Suppressor macrophage (primary cell): Measurements from ENCODE around the gene ARHGAP1.

Source experiments
- DNase-seq, 4 experiments: peaks; one replicate each; pipeline ENCODE4 v3.0.0-alpha.2; 2020 to 2022

Gene ARHGAP1

DNA sequence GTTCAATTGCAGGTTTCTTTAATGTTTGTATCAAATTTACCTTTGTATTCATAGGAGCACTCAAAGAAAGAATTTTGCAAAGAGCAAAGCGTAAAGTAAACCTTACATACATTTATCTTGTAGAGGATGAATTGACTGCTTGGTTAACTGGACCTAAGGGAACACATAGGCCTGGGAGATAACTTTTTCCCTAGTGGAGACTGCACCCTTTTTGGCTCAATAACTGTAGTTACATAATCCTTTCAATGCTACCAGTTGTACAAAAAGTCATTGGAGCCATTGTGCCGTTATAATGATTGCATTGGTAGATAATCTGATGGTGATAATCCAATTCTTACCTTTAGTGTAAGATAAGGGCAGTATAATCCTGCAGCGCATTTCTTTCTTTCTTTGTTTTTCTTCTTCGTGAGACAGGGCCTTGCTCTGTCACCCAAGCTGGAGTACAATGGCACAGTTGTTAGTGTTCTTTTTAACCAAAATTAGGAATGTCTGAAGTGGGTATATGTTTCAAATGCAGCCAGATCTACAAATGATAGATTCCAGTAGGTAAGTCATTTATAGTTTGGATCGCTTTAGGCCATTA lies 64.8 kb downstream of the ARHGAP1 start:
- no peak for DNase-seq

DNA sequence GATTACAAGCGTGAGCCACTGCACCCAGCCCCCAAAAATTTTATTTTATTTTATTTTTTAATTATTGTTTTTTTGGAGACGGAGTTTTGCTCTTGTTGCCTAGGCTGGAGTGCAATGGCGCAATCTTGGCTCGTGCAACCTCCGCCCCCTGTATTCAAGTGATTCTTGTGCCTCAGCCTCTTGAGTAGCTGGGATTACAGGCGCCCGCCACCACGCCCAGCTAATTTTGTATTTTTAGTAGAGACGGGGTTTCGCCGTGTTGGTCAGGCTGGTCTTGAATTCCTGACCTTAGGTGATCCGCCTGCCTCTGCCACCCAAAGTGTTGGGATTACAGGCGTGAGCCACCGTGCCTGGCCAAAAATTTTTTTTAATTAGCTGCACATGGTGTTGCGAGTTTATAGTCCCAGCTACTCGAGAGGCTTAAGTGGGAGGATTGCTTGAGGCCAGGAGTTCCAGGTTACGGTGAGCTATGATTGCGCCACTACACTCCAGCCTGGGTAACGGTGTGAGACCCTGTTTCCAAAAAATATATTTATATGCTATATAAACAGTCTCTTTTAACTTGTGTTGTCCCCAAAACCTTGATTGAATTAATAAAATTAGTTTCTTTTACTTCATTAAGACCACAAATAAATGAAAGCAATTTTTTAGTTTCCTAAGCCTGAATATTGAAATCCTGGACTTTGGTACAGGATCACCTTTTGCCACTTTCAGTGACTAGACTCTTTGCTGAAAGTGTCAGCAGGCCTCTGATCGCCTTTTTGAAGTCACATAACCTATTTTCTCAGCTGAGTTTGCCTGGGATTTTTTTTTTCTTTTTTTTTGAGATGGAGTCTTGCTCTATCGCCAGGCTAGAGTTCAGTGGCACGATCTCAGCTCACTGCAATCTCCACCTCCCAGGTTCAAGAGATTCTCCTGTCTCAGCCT lies 66.9 kb downstream of the ARHGAP1 start:
- DNase-seq = no peak

- no peak for DNase-seq
These were observed 67.9 kb downstream of the ARHGAP1 start for GRCh38 chr11:46632502-46632901.

DNA sequence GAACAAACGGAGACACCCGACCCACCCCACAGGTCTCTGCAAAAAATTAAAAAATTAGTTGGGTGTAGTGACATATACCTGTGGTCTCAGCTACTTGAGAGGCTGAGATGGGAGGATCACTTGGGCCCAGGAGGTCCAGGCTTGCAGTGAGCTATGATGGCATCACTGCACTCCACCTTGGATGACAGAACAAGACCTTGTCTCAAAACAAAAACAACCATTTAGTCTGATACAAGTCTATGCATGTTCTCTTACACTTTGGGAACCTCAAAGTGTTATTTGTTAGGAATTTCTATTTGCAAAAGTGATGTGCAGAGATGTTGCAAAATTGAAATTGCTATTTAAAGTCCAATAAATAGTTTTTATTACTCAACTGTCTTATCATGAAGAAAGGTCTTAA lies 68.7 kb downstream of the ARHGAP1 start:
- no peak for DNase-seq

GRCh38 chr11:46630237-46630636 lies 70.2 kb downstream of the ARHGAP1 start:
- DNase-seq = no peak

- DNase-seq = no peak
These were observed 71.5 kb downstream of the ARHGAP1 start for GRCh38 chr11:46628961-46629360.
